GM19468 (cell line): ENCODE measurements around the gene ADAMTS6.
"Not testable (repeated sequence)": the region's sequence is repeated elsewhere in the genome, so short reads cannot be mapped to it uniquely, and the experiment has no call there.

Experiments used
- ATAC-seq: cut with Tn5 transposase; IDR thresholded peaks from one replicate; pipeline ENCODE4 v1.9.1; 2021; ENCODE audit warnings: mild to moderate bottlenecking, moderate library complexity, moderate number of reproducible peaks; ENCODE audit not compliant: unreplicated experiment; ENCODE audit errors: extremely low read depth

ADAMTS6 gene

DNA sequence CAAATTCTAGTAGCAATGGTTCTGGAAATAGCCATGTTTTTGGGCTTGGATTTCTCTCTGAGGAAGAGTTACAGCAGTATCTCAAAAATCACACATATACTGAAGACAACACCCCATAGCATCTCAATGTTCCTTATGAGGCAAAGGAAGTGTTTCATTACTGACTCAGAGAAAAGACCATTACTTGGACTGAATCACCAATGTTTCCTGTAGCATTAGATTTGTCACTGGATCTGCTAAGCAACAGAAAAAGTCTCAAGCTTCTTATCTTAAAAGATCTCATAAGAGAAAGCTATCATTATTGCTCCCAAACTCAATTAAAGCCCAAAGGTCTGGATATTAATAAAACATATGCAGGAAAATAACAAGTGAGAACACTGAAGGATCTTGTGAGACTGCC is 272.4 kb downstream of the ADAMTS6 start:
- no peak for ATAC-seq

DNA sequence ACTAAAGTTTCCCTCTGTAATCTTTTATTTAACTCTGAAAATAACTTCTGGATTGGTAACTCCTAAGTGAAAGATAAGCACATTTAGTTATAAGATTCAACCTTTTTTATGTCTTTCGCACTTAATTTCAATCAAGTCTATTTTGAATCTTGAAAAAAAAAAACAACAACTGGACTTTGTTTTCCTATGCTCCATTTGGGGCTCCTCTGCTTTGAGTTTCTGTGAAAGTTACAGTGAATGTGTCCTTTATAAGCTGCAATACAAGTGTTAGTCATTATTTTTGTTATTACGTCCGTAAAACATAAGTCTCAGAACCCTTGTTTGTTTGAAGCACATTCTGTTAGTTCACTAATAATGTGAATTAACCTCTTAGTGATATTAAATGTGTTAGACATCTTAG is 276.8 kb downstream of the ADAMTS6 start:
- ATAC-seq: no peak

DNA sequence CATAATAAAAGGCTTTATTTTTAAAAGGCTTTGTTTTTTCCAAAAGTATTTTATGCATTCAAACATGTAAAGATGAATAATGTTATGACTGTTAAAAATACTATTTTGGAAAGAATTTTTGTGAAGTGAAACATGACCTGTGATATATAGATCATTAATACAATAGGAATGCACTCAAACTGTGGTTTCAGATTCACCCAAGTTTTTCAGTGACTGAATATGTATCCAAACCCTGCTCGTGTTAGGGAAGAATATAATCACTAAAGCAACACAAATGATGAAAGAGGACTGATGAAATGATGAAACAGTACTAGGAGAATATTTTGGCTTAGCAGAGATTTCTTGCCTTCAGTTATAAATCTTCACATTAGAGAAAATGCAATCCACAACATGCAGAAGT is 278.0 kb downstream of the ADAMTS6 start:
- no peak for ATAC-seq

DNA sequence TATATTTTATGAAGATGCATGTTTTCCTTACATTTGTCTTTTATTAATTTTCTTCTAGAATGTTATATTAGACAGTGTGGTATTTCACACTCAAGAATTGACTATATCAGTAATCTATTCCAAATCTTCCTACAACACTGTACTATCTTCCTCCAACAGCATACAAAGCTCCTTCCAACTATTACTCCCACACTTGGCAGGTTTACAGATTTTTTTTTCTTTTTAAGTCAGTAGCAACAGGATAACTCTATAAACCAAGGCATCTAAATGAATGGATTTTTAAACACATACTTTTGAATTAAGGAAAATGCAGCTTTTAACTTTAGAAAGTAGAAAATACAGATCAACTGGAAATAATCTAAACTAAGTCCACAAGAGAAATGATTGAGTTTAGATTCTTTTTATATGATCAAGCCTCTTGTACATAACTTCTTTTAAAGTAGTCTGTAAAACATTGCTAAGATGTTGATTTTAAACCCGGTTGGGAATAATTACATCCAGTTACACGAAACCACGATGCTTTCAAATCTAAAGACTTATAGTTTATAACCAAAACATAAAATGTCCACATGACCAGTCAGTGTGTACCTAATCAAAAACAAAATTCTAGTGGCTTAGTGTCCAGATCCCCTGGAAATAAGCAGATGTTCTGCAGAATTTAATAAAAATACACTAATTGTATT is 281.6 kb downstream of the ADAMTS6 start:
- ATAC-seq: no peak

DNA sequence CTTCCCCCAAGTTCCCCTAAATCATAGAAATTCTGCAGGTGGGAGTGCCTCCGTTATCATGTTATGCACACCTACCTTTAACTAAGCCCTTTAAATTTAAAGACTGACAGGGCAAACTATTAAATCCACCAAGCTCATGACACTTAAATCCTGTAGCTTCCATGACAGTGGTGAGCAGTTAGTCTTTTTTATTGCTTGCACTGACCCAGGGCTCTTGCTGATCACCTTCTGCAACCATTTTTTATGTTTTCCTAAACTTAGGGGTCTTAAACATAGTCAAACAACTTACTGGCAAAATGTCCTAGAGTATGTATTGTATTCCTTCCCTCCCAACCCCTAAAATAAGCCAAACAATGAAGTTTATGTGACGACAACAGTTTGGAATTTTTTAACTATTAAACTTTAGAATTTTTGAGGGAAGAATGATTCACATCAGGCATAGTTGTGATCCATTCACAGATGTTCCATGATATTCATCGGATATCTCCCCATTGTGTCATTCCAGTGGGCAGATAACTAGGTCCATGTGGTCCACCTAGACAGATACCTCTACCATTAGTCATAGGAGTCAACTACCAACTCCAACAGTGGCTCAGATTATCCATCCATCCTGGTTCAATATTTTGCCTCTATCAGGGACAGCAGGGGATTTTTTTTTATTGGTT is 283.1 kb downstream of the ADAMTS6 start:
- ATAC-seq: no peak

DNA sequence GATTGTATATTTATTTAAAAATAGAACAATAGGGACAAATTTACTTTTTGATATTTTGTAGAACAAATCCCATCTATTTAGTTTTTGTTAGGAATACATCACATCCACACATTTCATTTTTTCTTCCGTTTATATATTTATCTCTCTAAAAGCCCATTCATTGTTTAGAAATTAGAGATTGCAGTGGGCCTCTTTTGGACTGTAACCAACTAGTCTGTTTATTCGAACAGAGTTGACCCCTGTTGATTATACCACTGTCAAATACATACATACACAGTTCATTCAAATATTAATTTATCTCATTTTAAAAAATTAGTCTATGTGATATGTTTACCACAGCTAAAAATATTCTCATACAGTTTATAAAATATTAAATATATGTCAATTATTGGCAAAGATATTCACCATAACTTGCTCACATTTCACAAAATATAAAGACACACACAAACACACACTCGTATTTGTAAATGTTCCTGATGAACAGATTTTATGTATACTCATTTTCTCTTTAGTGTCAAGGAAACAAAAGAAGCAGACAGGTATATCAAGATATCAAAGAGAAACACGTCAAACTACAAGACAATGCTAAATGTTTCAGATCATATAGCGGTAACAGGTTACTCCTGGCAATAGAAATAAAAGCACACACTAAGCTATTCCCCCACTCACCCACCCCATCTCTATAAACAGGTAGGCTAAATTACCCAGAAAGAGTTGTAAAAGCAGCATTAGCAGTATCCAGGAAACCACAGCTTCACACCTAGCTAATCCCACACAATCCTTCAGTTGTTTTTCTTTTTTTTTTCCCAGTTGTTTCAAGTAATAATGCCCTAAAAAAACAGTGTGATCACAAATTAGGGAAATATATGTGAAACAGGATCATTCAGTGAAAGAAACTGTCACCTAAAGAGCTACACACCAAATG is 283.9 kb downstream of the ADAMTS6 start:
- ATAC-seq: no peak

DNA sequence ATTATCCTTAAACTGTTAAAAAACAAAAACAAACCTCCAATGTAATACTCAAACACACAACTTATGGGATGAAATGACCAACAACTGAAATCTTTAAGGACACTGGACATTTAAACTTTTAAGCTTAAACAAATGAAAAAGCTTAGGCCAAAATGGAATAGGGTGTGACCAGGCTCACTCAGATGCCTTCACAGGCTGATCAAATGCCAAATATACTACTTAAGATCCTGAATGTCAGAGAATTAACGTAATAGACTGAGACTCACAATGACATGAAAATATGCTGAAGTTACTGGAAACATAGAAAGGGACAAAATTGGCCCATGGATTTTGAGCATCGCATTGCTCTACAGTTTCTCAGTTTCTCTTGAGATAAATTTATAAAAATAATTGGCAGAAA is 286.8 kb downstream of the ADAMTS6 start:
- no peak for ATAC-seq

DNA sequence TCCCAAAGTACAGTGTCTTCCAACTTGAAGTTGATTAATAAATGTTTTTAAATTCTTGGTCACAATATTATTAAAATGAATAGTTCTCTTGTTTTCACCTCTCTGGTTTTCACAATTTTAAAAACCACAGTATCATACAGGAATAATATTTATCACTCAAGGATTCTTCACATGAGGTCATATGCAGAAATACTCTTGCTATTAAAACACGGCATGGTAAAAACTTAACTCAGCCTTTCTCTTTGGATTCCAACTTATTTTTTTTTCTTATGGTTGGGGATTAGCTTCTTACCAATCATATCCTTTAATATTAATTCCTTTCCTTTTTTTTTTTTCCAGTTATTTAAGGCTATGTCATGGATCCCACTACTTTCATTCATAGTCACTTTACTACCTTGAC is 289.4 kb downstream of the ADAMTS6 start:
- no peak for ATAC-seq

DNA sequence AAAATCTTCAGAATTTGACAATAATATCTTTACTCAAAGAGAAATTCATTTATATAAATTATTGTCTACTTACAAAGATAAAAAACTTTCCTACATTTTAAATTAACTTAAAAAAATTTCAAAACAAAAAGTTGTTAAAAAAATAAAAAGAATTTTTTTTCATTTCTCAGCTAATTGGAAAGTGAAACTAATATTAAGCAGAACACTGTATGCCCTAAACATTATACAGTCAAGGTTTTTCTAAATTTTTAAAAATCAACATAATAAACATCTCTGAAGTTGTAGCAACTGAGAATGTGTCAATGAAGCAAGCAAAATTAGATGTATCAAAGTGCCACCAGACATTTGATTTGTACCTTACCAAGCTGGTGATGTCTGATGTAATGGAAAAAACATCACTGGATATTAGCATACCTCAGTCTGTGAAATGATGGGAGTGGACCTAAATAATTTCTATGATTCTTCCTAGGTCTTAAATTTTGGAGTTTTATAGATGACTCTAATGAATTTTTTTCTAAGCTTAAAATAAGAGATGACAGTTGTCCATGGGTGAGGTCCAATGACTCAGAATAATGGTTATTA is 290.1 kb downstream of the ADAMTS6 start:
- ATAC-seq: no peak

DNA sequence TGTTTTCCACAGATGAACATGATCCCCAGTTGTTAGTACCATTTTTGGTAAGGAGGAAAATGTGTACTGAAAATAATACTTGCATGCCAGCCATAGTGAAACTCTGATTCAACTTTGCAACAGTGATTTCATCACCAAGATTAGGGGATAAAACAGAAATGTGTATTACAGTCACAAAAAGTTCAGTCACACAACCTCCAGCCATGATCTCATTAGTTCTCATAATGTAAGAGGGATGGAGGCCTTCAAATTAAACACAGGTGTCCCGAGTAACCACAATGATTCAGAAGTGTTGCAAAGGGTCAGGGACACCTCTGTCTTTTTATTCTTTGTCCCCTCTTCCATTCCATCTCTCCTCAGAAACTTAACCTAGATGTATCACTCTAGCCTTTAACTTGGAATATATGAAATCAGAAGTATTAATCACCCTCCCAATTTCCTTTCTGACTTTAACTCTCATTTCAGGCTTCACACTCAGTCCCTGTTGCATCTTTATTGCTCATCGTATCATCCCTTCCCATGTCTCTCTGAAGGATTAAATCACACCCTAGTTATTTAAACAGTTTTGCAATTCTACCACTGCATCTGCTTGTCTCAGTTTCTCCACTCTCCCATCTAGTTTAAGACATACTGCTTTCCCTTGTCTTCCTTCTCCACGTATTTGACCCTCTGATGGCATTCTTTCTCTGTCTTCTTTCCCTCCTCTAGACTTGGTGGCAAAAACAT is 291.2 kb downstream of the ADAMTS6 start:
- no peak for ATAC-seq

DNA sequence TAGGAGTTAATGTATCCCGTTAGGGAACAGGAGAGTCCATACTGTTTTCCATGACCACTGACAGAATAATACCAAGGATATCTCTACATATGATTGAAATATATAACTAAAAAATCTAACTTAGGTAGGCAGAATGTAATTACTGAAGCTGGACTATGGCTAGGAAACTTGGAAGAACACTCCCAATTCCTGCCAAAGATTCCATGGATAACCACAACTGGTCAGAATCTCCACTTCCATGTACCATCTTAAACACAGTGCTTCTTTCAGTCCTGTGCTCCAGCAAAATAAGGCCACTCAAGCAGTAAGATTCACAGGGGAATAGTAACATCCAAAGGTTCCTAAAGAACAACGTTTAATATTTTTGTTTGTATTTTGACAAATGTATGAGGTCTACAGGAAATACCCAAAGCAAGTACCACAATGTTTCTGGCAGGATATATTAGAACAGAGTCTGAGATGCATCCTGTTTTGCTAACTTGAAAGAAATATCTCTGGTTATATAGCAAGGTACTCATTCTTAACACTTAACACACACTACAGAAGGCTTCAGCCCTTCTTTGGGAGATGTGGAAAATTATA is 295.0 kb downstream of the ADAMTS6 start:
- no peak for ATAC-seq

DNA sequence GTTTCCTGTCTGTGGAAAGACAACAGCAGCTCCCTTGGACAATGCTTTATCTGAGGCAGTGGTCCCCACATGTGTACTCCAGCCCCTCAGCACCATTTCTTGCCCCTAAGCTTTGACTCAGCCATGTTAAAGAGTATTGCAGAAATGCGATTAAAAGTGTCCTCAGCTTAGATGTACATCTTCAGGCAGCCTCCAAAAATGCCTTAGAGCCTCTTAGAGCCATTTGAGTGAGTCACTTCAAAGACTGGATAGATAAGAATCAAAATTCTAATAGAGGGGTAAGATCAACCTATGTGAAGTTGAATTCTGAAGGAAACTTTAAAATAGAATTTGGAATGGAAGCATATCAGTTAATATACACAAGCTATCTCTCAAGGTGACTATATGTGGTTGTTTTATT is 296.3 kb downstream of the ADAMTS6 start:
- ATAC-seq: no peak

DNA sequence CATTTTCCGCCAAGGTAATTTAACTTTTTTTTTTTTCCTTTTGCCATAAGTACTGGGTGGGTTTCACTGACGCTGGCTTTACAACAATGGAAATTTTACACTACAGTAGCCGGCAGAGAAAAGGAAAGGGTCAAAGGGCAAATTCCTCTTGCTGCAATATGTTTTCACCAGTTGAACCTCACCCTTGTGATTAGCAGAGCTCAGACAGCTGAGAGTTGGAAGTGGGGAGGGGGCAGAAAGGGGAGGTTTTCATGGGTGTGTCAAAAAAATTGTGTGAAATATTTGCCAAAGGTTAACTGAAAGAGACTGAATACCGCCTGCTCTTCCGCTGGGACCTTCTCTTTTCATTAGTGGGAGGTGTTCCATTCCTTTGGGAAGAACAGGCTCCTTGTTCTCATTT is 296.9 kb downstream of the ADAMTS6 start:
- ATAC-seq: no peak

DNA sequence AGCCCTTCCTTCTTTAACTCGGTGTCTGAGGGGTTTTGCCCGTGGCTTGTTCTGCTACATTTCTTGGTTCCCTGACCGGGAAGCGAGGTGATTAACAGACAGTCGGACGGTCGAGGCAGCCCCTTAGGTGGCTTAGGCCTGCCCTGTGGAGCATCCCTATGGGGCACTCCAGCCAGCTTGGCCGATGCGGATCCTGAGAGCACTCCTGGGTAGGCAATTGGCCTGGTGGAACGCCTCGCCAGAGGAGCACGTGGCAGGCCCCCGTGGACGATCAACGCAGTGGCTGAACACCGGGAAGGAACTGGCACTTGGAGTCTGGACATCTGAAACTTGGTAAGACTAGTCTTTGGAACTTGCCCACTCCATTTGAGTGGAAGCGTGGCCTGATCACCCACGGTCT is 307.5 kb downstream of the ADAMTS6 start:
- ATAC-seq: not testable (repeated sequence)

DNA sequence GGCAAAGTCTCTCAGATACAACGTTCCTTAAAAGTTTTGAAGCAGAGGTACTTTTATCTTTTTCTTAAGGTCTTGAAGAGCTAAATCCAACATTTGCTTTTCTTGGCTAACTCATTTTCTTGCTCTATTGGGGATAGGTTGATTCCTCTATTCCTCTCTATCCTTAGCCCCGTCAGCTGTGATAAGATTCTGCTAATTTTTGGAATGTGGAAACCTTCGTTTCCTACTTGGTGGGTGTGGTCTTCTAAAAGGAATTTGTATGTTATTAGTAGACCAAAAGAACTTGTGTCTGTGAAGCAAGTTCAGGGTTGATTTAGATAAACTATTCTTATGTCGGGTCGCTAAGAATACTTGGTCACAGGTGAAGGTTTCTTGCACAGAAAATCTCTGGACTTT is 308.6 kb downstream of the ADAMTS6 start:
- no peak for ATAC-seq

DNA sequence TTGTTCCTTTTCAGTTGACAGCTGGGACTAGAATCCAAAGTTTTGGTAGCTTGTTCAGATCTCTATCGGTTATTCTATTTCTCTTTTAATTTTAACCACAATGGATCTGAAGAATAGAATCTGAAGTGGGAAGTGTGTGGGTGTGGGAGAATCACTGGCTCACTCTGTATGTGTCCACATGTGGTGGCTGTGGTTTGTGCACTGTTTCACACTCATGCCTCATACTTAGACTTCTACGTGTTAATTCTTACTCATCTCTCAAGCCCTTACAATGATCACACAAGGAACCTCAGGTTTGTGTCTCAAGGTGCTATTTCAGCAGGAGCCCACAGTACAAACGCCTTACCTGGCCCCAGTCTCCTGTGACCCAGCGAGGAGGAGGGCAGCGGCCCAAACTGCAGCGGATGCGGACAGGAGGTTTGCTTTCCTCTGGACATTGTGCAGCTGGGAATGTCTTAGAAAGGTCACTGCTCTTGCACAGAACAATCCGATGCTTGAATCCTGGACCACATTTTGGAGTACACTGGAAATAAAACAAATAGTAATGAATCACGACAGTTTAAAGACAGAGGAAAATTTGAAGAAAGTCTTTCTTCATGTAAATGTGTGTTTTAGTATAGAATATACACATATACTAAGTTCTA is 309.1 kb downstream of the ADAMTS6 start:
- ATAC-seq: no peak

DNA sequence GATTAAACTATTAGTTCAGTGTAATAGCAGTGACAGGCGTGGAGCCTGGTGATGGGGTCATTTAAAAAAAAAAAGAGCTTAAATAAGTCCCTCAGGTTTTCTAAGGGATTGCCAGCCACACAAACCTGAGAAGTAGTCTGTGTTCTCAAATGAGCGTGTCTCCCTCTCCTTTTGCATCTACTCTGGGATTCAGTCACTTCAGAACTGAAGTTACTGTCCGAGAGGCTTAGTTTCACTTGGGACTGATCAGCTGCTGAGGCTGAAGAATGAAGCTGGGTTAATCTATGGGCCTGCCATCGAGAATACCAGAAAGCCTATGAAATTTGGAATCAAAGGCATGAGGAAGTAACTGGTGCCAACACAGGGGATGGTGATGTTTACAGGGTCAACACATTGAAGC is 310.1 kb downstream of the ADAMTS6 start:
- no peak for ATAC-seq

DNA sequence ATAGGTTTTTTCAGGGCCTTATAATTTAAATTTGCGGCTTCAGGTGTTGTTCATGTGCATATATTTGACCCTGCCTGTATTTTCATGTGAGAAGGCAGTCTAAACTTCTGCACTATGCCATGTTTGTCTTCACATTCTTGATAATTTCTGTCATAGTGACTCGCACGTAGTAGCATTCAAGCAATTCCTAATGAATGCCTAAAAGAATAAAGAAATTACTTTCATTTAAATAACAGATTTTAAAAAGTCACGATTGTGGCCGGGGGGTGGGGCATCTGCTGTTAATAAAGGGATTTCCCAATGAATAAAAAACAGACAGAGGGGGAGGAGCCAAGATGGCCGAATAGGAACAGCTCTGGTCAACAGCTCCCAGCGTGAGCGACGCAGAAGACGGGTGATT is 318.0 kb downstream of the ADAMTS6 start:
- no peak for ATAC-seq

DNA sequence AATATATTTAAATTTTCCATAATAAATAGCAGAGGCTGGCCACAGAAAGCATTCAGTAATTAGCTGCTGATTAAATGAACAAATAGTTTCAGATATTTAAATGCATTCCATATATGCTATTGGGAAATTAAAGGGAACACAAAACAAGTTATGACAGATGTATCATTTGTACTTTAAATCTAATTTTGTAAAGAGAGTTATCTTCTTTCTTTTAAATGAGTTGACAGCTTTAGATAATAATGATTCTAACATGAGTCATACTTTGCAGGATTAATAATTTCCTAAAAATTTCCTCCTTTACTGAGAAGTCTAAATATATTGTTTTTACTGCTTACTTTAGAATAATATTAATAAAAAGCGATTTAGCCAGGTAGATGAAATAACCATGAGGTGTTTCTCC is 320.1 kb downstream of the ADAMTS6 start:
- no peak for ATAC-seq
